C4-2B (cell line): ENCODE data around the gene HOXB9.

Source experiments
- H3K27ac ChIP-seq: fragments of 450-650 bp; 2 replicates; pipeline ENCODE4 v1.5.1; 2017
- ZFX ChIP-seq: fragments of 450-650 bp; IDR thresholded peaks from 2 replicates; pipeline ENCODE4 v1.6.1; 2017
- TF ChIP-seq, protein P1 (sequence below): fragments of 450-650 bp; conservative IDR thresholded peaks from 2 replicates; pipeline ENCODE4 v1.5.1; 2017; ENCODE audit warnings: mild to moderate bottlenecking

HOXB9 gene

GRCh38 chr17:48615047-48615962 lies 10.9 kb downstream of the HOXB9 start, which contains the start of gene HOXB8:
TSS of gene HOXB8 (minus strand) at chr17:48615292. CDS start at chr17:48614704, 588 bp downstream.
- TF ChIP-seq, protein P1, sequence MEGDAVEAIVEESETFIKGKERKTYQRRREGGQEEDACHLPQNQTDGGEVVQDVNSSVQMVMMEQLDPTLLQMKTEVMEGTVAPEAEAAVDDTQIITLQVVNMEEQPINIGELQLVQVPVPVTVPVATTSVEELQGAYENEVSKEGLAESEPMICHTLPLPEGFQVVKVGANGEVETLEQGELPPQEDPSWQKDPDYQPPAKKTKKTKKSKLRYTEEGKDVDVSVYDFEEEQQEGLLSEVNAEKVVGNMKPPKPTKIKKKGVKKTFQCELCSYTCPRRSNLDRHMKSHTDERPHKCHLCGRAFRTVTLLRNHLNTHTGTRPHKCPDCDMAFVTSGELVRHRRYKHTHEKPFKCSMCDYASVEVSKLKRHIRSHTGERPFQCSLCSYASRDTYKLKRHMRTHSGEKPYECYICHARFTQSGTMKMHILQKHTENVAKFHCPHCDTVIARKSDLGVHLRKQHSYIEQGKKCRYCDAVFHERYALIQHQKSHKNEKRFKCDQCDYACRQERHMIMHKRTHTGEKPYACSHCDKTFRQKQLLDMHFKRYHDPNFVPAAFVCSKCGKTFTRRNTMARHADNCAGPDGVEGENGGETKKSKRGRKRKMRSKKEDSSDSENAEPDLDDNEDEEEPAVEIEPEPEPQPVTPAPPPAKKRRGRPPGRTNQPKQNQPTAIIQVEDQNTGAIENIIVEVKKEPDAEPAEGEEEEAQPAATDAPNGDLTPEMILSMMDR: no peak
- TF ChIP-seq ZFX: no peak
- no peak within 1 kb of the TSS for H3K27ac ChIP-seq

GRCh38 chr17:48613862-48614694 lies 12.1 kb downstream of the HOXB9 start:
- TF ChIP-seq, protein P1: no peak
- TF ChIP-seq ZFX: no peak
- H3K27ac ChIP-seq: no peak overlapping the region

GRCh38 chr17:48612854-48613691 lies 13.1 kb downstream of the HOXB9 start:
- TF ChIP-seq, protein P1: no peak; the same call in 1 of the 2 replicates
- no peak for TF ChIP-seq ZFX
- H3K27ac ChIP-seq: no peak overlapping the region

- TF ChIP-seq, protein P1: no peak
- TF ChIP-seq ZFX: no peak
- no peak overlapping the region for H3K27ac ChIP-seq
Observed at GRCh38 chr17:48612456-48612853, 13.7 kb downstream of the HOXB9 start.

DNA sequence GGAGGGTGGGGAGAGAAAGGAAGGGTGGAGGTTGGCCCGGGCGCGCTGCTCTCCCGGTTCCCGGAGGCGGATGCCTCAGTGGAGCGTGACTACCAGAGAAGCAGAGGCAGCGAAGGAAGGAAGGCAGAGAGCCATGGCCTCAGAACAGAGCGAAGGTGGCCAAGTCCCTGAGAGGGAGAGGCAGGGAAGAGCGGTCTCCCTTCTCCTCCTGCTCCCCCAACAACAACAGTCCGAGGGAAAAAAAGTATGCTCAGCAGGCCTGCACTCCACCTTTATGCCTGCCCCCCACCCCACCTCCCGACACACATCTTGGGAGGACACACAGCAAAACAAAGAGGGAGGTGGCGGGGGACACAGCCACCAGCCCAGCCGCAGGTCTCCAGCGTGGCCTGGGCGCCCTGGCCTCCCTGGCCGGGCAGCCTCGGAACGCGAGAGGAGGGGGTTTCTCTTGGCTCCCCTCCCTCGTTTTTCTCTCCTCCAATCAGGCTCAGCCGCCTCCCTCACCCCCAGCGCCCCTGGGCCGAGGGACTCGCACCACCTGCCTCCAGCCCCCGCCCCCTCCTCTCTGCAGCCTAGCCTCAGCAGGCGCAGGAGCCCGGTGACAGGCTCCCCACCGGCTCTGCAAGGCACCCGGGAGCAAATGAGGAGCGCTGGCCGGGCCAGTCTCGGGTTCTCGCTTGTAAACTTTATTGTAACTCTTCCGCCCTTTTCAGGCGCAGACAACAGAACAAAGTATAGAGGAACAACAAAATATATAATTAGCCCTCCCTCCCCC lies 14.3 kb downstream of the HOXB9 start:
- no peak overlapping the region for H3K27ac ChIP-seq
- TF ChIP-seq, protein P1: no peak

- TF ChIP-seq, protein P1: no peak
- TF ChIP-seq ZFX: no peak
- H3K27ac ChIP-seq: peak overlapping the region; percentile 79
Observed at GRCh38 chr17:48611213-48611612, 14.9 kb downstream of the HOXB9 start.
